ENCODE data around the gene GALNT2.

Gene GALNT2

GRCh38 chr1:230129341-230129740 is 62.3 kb downstream of the GALNT2 start:
- no peak for TF ChIP-seq CTCF (IDR thresholded peaks at IDR 0.05; ENCODE audit: insufficient read depth, low read length, poor library complexity, severe bottlenecking)
- no peak overlapping the region for H3K4me3 ChIP-seq (replicated peaks; ENCODE audit: low read depth, low read length)
- no peaks in the 10 kb centered on the region for H3K27me3 ChIP-seq (replicated peaks; ENCODE audit: control insufficient read depth, insufficient read depth, low read length)
- DNase-seq (ENCODE audit: extremely low read depth, insufficient read length), result no peak
- no peaks in the 10 kb centered on the region for H3K36me3 ChIP-seq (ENCODE audit: control insufficient read depth, insufficient read depth, low read length)

- no peak for DNase-seq (ENCODE audit: extremely low read depth, insufficient read length)
- TF ChIP-seq CTCF (IDR thresholded peaks at IDR 0.05; ENCODE audit: insufficient read depth, low read length, poor library complexity, severe bottlenecking), result no peak
- H3K4me3 ChIP-seq (replicated peaks; ENCODE audit: low read depth, low read length), result no peak overlapping the region
- no peaks in the 10 kb centered on the region for H3K36me3 ChIP-seq (ENCODE audit: control insufficient read depth, insufficient read depth, low read length)
- H3K27me3 ChIP-seq (replicated peaks; ENCODE audit: control insufficient read depth, insufficient read depth, low read length), result no peaks in the 10 kb centered on the region
Observed at GRCh38 chr1:230130172-230130944, 63.3 kb downstream of the GALNT2 start.

GRCh38 chr1:230131457-230131856 is 64.4 kb downstream of the GALNT2 start:
- Histone ChIP-seq H3K27me3 (replicated peaks; ENCODE audit: control insufficient read depth, insufficient read depth, low read length) (no peaks in the 10 kb centered on the region), H3K4me3 (replicated peaks; ENCODE audit: low read depth, low read length) (no peak overlapping the region), H3K36me3 (ENCODE audit: control insufficient read depth, insufficient read depth, low read length) (no peaks in the 10 kb centered on the region)
- TF ChIP-seq CTCF (IDR thresholded peaks at IDR 0.05; ENCODE audit: insufficient read depth, low read length, poor library complexity, severe bottlenecking), result no peak
- no peak for DNase-seq (ENCODE audit: extremely low read depth, insufficient read length)

GRCh38 chr1:230132758-230133157 is 65.7 kb downstream of the GALNT2 start:
- no peaks in the 10 kb centered on the region; the same call in 1 of the 2 replicates for H3K36me3 ChIP-seq (ENCODE audit: control insufficient read depth, insufficient read depth, low read length)
- H3K4me3 ChIP-seq (replicated peaks; ENCODE audit: low read depth, low read length), result no peak overlapping the region
- TF ChIP-seq CTCF (IDR thresholded peaks at IDR 0.05; ENCODE audit: insufficient read depth, low read length, poor library complexity, severe bottlenecking), result no peak
- no peak for DNase-seq (ENCODE audit: extremely low read depth, insufficient read length)
- H3K27me3 ChIP-seq (replicated peaks; ENCODE audit: control insufficient read depth, insufficient read depth, low read length), result no peaks in the 10 kb centered on the region

- no peak for DNase-seq (ENCODE audit: extremely low read depth, insufficient read length)
- Histone ChIP-seq H3K4me3 (replicated peaks; ENCODE audit: low read depth, low read length) (no peak overlapping the region), H3K36me3 (ENCODE audit: control insufficient read depth, insufficient read depth, low read length) (no peaks in the 10 kb centered on the region; the same call in 1 of the 2 replicates), H3K27me3 (replicated peaks; ENCODE audit: control insufficient read depth, insufficient read depth, low read length) (no peaks in the 10 kb centered on the region)
- TF ChIP-seq CTCF (IDR thresholded peaks at IDR 0.05; ENCODE audit: insufficient read depth, low read length, poor library complexity, severe bottlenecking), result no peak
Observed at GRCh38 chr1:230135726-230136125, 68.7 kb downstream of the GALNT2 start.
